ENCODE results near the gene MOV10.

The MOV10 gene

DNA sequence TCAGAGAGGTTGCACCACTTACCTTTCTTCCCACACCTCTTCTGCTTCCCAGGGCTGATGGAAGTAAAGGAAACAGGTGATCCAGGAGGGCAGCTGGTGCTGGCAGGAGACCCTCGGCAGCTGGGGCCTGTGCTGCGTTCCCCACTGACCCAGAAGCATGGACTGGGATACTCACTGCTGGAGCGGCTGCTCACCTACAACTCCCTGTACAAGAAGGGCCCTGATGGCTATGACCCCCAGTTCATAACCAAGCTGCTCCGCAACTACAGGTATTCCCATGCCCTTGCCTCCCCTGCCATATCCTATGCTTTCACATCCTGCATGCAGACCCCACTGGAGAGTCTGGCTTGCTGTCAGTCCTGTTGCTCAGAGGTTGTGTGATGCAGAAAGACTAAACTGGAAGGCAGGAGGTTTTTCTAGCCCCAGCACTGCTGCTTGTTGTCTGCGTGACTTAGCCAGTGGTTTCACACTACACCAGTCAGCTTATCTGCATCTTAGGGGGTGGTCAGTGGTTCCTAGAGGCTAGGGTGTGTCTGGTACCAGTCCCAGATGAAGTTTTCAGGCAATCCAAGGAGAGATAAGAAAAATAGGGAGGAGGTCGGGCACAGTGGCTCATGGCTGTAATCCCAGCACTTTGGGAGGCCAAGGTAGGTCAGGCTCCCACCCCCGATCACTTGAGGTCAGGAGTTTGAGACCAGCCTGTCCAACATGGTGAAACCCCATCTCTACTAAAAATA is 22.3 kb downstream of the MOV10 start:
- Histone ChIP-seq H2AK5ac (ENCODE audit: low read depth, low read length) (no peak overlapping the region), H3K36me3 (replicated peaks in 1 of 2; ENCODE audit: control insufficient read depth in 2 of 2, insufficient read depth in 2 of 2, low read length in 2 of 2) (peaks cover 63 to 100% of the 10 kb centered on the region in 2 donors), H3K4me3 (ENCODE audit: low read length in 2 of 2) (peak overlapping the region in 1 of 2 donors; percentile 5), H3K9me3 (replicated peaks in 1 of 2; ENCODE audit: control insufficient read depth in 2 of 2, insufficient read depth in 1 of 2, low read depth in 1 of 2, low read length in 2 of 2) (no peaks in the 10 kb centered on the region), H3K4ac (ENCODE audit: low read length) (no peak overlapping the region), H3K27ac (replicated peaks; ENCODE audit: low read length) (no peak overlapping the region), H3K23ac (ENCODE audit: low read depth, low read length, poor library complexity) (no peak overlapping the region), H3K9ac (ENCODE audit: low read depth, low read length, poor library complexity) (no peak overlapping the region), H3K79me1 (ENCODE audit: low read depth, low read length) (no peaks in the 10 kb centered on the region), H2BK12ac (ENCODE audit: low read length) (no peak overlapping the region), H3K27me3 (ENCODE audit: control insufficient read depth in 3 of 3, insufficient read depth in 3 of 3, low read depth in 1 of 3, low read length in 3 of 3) (no peaks in the 10 kb centered on the region), H3K14ac (ENCODE audit: low read length) (no peak overlapping the region), H2BK15ac (ENCODE audit: low read length) (no peak overlapping the region), H3K4me2 (ENCODE audit: insufficient read depth, low read length, poor library complexity, severe bottlenecking) (no peak overlapping the region), H4K8ac (ENCODE audit: low read depth, low read length) (no peak overlapping the region), H2AFZ (ENCODE audit: low read length) (no peak overlapping the region), H3K18ac (ENCODE audit: low read length) (no peak overlapping the region), H2BK5ac (ENCODE audit: low read length) (no peak overlapping the region), H3K4me1 (ENCODE audit: control insufficient read depth in 2 of 2, insufficient read depth in 1 of 2, low read depth in 1 of 2, low read length in 2 of 2) (peaks cover 5 to 16% of the 10 kb centered on the region in 2 donors), H4K91ac (ENCODE audit: low read depth, low read length, poor library complexity) (no peak overlapping the region), H2BK120ac (ENCODE audit: low read depth, low read length) (no peak overlapping the region)
- DNase-seq (ENCODE audit: low spot score) = no peak
- WGBS, 2 donors (ENCODE audit: extremely low coverage in 2 of 2, insufficient read length in 2 of 2, insufficient replicate concordance in 1 of 2) = no CpG with 5 or more reads among the region's 7 CpGs

DNA sequence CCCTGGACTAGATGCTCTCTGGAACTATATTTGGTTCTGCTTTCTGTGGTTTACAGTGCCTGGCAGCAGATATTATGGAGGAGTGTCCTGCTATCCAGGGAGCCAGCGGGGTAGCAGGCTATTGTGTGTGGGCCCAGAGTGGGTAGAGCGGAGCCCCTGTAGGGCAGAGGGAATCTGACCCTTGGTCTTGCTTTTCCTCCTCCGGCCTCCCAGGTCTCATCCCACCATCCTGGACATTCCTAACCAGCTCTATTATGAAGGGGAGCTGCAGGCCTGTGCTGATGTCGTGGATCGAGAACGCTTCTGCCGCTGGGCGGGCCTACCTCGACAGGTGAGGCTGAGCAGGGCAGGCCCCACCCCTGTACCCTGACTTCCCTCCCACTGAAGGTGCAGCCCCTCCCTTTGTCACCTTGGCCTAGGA is 23.3 kb downstream of the MOV10 start:
- Histone ChIP-seq H3K4me2 (ENCODE audit: insufficient read depth, low read length, poor library complexity, severe bottlenecking) (no peak overlapping the region), H4K8ac (ENCODE audit: low read depth, low read length) (no peak overlapping the region), H2AK5ac (ENCODE audit: low read depth, low read length) (no peak overlapping the region), H2BK15ac (ENCODE audit: low read length) (no peak overlapping the region), H3K14ac (ENCODE audit: low read length) (no peak overlapping the region), H3K36me3 (replicated peaks in 1 of 2; ENCODE audit: control insufficient read depth in 2 of 2, insufficient read depth in 2 of 2, low read length in 2 of 2) (peaks cover 59 to 100% of the 10 kb centered on the region in 2 donors), H2AFZ (ENCODE audit: low read length) (no peak overlapping the region), H3K27me3 (ENCODE audit: control insufficient read depth in 3 of 3, insufficient read depth in 3 of 3, low read depth in 1 of 3, low read length in 3 of 3) (no peaks in the 10 kb centered on the region), H3K9me3 (replicated peaks in 1 of 2; ENCODE audit: control insufficient read depth in 2 of 2, insufficient read depth in 1 of 2, low read depth in 1 of 2, low read length in 2 of 2) (no peaks in the 10 kb centered on the region), H3K4me3 (ENCODE audit: low read length in 2 of 2) (peak overlapping the region in 1 of 2 donors; percentile 30), H3K4ac (ENCODE audit: low read length) (no peak overlapping the region), H4K91ac (ENCODE audit: low read depth, low read length, poor library complexity) (no peak overlapping the region), H3K27ac (replicated peaks; ENCODE audit: low read length) (no peak overlapping the region), H2BK120ac (ENCODE audit: low read depth, low read length) (no peak overlapping the region), H2BK12ac (ENCODE audit: low read length) (no peak overlapping the region), H3K23ac (ENCODE audit: low read depth, low read length, poor library complexity) (no peak overlapping the region), H3K18ac (ENCODE audit: low read length) (no peak overlapping the region), H3K9ac (ENCODE audit: low read depth, low read length, poor library complexity) (no peak overlapping the region), H3K4me1 (ENCODE audit: control insufficient read depth in 2 of 2, insufficient read depth in 1 of 2, low read depth in 1 of 2, low read length in 2 of 2) (peaks cover 5 to 16% of the 10 kb centered on the region in 2 donors), H3K79me1 (ENCODE audit: low read depth, low read length) (no peaks in the 10 kb centered on the region), H2BK5ac (ENCODE audit: low read length) (no peak overlapping the region)
- WGBS, 2 donors (ENCODE audit: extremely low coverage in 2 of 2, insufficient read length in 2 of 2, insufficient replicate concordance in 1 of 2) = no CpG with 5 or more reads among the region's 9 CpGs
- no peak for DNase-seq (ENCODE audit: low spot score)

DNA sequence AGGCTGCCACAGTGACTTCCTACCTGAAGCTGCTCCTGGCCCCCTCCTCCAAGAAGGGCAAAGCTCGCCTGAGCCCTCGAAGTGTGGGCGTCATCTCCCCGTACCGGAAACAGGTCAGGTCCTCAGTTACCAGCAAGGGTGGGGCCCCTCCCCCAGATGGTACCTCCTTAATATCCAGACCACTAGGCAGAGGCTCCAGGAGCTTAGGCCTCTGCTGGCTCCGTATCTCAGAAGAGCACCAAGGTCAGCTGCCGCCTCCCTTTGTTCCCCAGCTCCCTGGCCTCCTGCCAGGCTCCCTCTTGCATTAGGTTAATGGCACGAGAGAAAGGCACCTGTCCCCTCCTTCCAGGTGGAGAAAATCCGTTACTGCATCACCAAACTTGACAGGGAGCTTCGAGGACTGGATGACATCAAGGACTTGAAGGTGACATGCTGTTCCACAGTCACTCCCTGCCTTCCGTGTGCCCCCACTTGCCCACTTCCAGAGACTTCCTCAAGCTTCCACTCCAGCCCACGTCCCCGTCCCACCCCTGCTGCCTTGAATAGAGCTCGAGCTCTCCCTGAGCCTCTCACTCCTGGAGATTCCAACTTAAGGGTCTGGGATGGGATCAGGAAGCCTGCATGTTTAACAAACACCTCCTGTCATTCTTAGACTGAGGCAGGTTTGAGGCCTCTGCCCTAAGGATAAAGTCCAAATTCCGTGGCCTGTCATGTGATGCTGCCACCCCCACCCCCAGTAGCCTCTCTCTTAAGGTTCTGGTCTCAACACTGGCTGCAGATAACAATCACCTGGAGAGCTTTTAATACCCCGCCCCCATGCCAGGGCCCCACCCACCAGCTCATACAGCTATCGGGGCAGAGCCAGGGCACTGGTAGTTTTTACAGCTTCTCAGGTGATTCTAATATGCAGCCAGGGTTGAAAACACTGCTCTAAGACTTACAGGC is 24.2 kb downstream of the MOV10 start:
- Histone ChIP-seq H3K4ac (ENCODE audit: low read length) (no peak overlapping the region), H2AFZ (ENCODE audit: low read length) (no peak overlapping the region), H3K4me2 (ENCODE audit: insufficient read depth, low read length, poor library complexity, severe bottlenecking) (no peak overlapping the region), H3K9ac (ENCODE audit: low read depth, low read length, poor library complexity) (no peak overlapping the region), H3K18ac (ENCODE audit: low read length) (no peak overlapping the region), H4K8ac (ENCODE audit: low read depth, low read length) (no peak overlapping the region), H3K4me1 (ENCODE audit: control insufficient read depth in 2 of 2, insufficient read depth in 1 of 2, low read depth in 1 of 2, low read length in 2 of 2) (peaks cover 5 to 16% of the 10 kb centered on the region in 2 donors), H4K91ac (ENCODE audit: low read depth, low read length, poor library complexity) (no peak overlapping the region), H3K9me3 (replicated peaks in 1 of 2; ENCODE audit: control insufficient read depth in 2 of 2, insufficient read depth in 1 of 2, low read depth in 1 of 2, low read length in 2 of 2) (no peaks in the 10 kb centered on the region), H2BK120ac (ENCODE audit: low read depth, low read length) (no peak overlapping the region), H3K27ac (replicated peaks; ENCODE audit: low read length) (no peak overlapping the region), H2BK15ac (ENCODE audit: low read length) (no peak overlapping the region), H3K4me3 (ENCODE audit: low read length in 2 of 2) (no peak overlapping the region), H3K79me1 (ENCODE audit: low read depth, low read length) (no peaks in the 10 kb centered on the region), H3K36me3 (replicated peaks in 1 of 2; ENCODE audit: control insufficient read depth in 2 of 2, insufficient read depth in 2 of 2, low read length in 2 of 2) (peaks cover 55 to 100% of the 10 kb centered on the region in 2 donors), H2AK5ac (ENCODE audit: low read depth, low read length) (no peak overlapping the region), H3K14ac (ENCODE audit: low read length) (no peak overlapping the region), H2BK12ac (ENCODE audit: low read length) (no peak overlapping the region), H3K23ac (ENCODE audit: low read depth, low read length, poor library complexity) (peak overlapping the region; percentile 31), H2BK5ac (ENCODE audit: low read length) (no peak overlapping the region), H3K27me3 (ENCODE audit: control insufficient read depth in 3 of 3, insufficient read depth in 3 of 3, low read depth in 1 of 3, low read length in 3 of 3) (no peaks in the 10 kb centered on the region)
- no CpG with 5 or more reads among the region's 17 CpGs for WGBS, 2 donors (ENCODE audit: extremely low coverage in 2 of 2, insufficient read length in 2 of 2, insufficient replicate concordance in 1 of 2)
- DNase-seq (ENCODE audit: low spot score) = no peak
